Kidney epithelial cell (primary cell): Measurements from ENCODE around the gene IGFBP3. TPM values are rescaled to one million over a fixed set of nuclear protein-coding genes. Genes with fewer than 3 reads are reported as not detected.

Experiments used
- DNase-seq: peaks from one replicate; pipeline ENCODE4 v3.0.0-alpha.2; 2010; ENCODE audit warnings: low read depth
- H3K27me3 ChIP-seq: 2 replicates; pipeline ENCODE4 v1.6.0; 2011; ENCODE audit warnings: low read length; ENCODE audit not compliant: control insufficient read depth, insufficient read depth
- H3K36me3 ChIP-seq: 2 replicates; pipeline ENCODE4 v1.5.1; 2011; ENCODE audit warnings: low read length; ENCODE audit not compliant: control insufficient read depth, insufficient read depth
- H3K4me3 ChIP-seq: 2 replicates; pipeline ENCODE4 v1.5.1; 2011; ENCODE audit warnings: low read depth, mild to moderate bottlenecking, control low read depth, low read length
- total RNA-seq: library from RNA; depleted of rRNA; stranded (reverse); fragments of >200 nt; gene quantifications from 2 replicates; pipeline ENCODE4 v1.2.3, GENCODE V29; 2015
- TF ChIP-seq, protein P1 (sequence below): IDR thresholded peaks from 2 replicates; pipeline ENCODE4 v1.5.1; 2011; ENCODE audit warnings: mild to moderate bottlenecking, moderate library complexity, low read length, control low read depth, inconsistent platforms; ENCODE audit not compliant: insufficient read depth, poor library complexity, severe bottlenecking

IGFBP3 gene
- total RNA-seq, 1 donor from 2014 or later = 152 TPM

DNA sequence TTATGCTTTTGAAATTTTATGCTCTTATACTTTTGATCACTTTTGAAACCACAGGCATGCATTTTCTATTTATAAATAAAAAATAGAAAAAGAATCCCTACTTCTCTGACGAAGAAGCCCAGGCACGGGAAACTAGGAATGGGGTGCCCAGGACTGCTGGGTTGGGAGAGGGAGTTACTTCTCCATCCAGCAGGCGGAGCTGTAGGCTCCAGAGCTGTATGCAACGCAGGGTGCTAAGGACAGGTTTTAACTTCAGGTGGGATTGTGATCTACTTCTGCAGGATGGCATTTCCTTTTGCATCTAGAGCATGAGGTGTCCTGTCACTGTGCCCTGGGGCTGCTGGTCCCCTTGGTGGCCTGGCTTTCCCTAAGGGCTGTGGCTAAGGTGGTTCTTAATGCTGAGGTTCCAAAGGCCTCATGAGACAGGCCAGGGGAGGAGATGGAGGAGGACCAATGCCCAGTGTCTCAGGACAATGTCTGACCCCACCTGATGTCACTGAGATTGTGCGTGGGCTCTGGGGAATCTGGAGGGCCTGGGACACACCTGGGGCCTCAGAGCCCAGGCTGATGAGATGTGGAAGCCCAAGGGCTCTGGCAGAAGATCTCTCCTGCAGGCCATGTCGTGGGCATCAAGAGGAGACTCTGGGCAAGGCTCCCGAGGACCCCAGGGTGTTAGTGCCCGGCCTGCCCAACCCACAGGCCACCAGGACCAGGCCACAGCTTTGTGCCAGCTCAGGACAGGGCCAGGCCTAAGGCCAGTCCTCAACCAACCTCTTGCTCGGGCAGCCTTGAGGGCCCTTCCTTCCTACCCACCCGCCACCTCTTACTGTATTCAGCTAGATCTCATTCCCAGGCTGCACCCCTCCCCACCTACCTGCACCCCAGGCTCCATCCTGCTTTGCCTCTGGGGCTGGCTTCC lies 48.7 kb downstream of the IGFBP3 start:
- no peaks in the 10 kb centered on the region for H3K27me3 ChIP-seq
- TF ChIP-seq, protein P1, sequence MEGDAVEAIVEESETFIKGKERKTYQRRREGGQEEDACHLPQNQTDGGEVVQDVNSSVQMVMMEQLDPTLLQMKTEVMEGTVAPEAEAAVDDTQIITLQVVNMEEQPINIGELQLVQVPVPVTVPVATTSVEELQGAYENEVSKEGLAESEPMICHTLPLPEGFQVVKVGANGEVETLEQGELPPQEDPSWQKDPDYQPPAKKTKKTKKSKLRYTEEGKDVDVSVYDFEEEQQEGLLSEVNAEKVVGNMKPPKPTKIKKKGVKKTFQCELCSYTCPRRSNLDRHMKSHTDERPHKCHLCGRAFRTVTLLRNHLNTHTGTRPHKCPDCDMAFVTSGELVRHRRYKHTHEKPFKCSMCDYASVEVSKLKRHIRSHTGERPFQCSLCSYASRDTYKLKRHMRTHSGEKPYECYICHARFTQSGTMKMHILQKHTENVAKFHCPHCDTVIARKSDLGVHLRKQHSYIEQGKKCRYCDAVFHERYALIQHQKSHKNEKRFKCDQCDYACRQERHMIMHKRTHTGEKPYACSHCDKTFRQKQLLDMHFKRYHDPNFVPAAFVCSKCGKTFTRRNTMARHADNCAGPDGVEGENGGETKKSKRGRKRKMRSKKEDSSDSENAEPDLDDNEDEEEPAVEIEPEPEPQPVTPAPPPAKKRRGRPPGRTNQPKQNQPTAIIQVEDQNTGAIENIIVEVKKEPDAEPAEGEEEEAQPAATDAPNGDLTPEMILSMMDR = peak; percentile 58

DNA sequence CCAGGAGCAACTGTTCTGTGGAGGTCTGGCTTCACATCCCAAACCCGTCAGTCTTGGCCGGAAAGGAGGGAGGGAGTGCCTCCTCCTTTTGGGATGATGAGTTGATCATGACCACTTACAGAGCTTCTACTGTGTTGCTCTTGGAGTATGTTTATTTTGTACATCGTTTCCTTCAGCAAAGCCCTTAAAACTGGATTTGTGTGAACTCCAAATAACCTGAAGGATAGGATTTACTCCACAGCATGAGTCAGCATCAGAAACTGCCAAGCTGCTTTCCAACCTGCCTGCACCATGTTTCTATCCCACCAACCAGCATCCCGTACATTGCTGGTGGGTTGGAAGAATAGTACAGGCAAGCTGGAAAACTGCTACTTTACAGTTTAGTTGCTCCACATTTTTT lies 51.6 kb downstream of the IGFBP3 start:
- Histone ChIP-seq H3K4me3 (no peak overlapping the region), H3K36me3 (no peaks in the 10 kb centered on the region), H3K27me3 (no peaks in the 10 kb centered on the region)
- DNase-seq = no peak
- TF ChIP-seq, protein P1 = no peak

More for the DNA sequence above, 48.7 kb downstream of the IGFBP3 start:
- Histone ChIP-seq H3K36me3 (no peaks in the 10 kb centered on the region), H3K4me3 (no peak overlapping the region)
- DNase-seq = no peak

DNA sequence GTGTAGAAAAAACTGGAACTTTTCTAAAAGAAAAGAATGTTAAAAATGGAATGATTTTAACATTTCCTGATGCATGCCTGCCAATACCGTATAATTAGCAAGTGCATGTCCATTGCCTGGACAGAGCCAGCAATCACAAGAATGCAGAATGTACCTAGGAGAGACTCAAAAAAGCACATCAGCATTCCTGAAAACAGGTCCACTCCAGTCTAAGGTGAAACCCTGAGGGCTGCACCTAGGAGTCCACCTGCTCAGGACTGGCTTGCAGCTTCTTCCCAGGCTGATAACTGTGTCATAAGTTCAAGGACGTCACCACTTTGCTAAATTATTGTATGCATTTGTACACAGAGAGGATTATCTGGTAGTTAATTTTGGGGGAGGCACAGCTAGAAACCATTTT lies 53.6 kb downstream of the IGFBP3 start:
- DNase-seq = no peak

DNA sequence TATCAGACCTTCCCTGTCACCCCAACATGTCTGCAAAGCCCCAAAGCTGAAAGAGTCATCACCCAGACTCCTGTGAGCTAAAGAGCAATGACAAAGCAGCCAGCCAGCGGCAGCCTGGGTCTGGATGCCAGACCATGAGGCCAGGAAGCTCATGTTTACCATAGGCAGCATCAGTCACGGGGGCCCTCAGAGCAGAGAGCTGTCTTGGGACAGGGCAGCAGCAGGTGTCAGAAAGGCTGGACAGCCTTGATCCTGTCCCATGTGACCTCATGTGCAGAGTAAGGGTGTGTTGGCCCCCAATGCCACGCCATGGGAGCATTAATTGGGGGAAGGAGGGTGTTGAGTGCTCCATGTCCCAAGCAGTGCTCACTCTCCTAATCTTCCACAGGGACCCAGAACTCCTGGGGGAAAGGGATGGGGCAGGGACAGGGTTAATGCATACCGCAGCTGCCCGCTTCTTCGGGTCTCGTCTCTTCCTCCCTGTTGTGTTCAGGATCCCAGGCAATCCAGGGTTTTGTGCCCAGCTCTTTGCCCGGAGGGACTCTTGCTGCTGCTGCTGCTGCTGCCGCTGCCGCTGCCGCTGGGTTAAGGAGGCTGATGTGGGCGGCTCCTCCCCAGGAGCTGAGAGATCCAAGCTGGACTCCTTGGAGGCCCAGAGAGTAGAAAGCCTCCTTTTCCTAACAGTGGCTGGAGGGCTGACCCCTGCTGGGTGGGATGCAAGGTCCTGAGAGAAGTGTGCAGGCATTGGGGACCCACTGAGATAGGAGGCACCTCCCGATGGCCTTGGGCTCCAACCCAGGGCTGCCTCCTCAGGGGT lies 55.3 kb downstream of the IGFBP3 start:
- no peak for DNase-seq
- Histone ChIP-seq H3K36me3 (no peaks in the 10 kb centered on the region), H3K4me3 (no peak overlapping the region), H3K27me3 (peaks cover 3% of the 10 kb centered on the region)
- TF ChIP-seq, protein P1 = no peak

More for the DNA sequence above, 53.6 kb downstream of the IGFBP3 start:
- TF ChIP-seq, protein P1 = no peak
- H3K4me3 ChIP-seq = no peak overlapping the region
- H3K27me3 ChIP-seq = peaks cover under 1% of the 10 kb centered on the region
- H3K36me3 ChIP-seq = no peaks in the 10 kb centered on the region

DNA sequence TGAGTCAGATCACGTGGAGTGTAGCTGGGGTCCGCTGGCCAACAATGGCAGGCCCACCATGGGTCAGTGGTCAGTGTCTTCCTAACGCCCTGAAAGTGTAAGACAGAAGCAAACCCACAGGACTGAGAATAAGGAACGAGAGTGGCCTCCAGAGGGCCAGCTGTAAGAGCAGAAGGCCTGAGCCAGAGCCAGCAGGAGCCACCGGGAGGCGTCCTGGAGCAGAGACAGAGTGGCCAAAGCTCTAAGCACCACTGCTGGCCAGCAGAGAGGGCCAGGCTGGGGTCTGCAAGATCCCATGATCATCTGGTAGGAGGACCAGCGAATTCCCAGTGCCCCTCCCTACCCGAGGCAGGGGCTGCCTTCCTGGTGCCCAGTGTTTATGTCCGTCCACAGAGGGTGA lies 57.4 kb downstream of the IGFBP3 start:
- Histone ChIP-seq H3K27me3 (peaks cover 3% of the 10 kb centered on the region), H3K4me3 (no peak overlapping the region), H3K36me3 (no peaks in the 10 kb centered on the region)
- DNase-seq = no peak
- TF ChIP-seq, protein P1 = peak; percentile 15

Other genes starting within 250 kb of the IGFBP3 start
- gene CCDC201, start 48.2 kb downstream of the IGFBP3 start, total RNA-seq = not detected in 2 replicates
- 8.1 and 13.5 TPM in 2 replicates for gene IGFBP1, start 32.8 kb downstream of the IGFBP3 start, total RNA-seq